HEK293 (cell line): ENCODE data around the gene JPH3.
A peak's percentile ranks its signal among the peaks of the same experiment; 100 is the strongest.

ENCODE experiments used
- CTCF ChIA-PET: fragments of 350-600 bp; formaldehyde crosslinking; extraction: SDS; loops from one replicate; lab custom pipeline; 2021; ENCODE audit warnings: antibody characterized with exemption; lab: Yijun Ruan, JAX
- POLR2A ChIA-PET: fragments of 300-600 bp; formaldehyde crosslinking; extraction: SDS; loops from one replicate; lab custom pipeline; 2020; ENCODE audit warnings: antibody characterized with exemption, inconsistent platforms; lab: Yijun Ruan, JAX
- H3K27ac ChIP-seq: fragments of 200-500 bp; sonication (Bioruptor generic); 2 replicates; pipeline ENCODE4 v1.5.1; 2014; ENCODE audit warnings: low read depth, low read length, control low read depth, inconsistent platforms; ENCODE audit errors: extremely low read depth
- H3K36me3 ChIP-seq, 2 experiments: fragments of 200-500 bp in 1 of 2; sonication (Bioruptor generic) in 1 of 2; 1 replicate in 1 of 2; 2 replicates in 1 of 2; pipeline ENCODE4 v1.5.1; 2014 to 2017; ENCODE audit warnings: inconsistent platforms in 2 of 2, low read length in 2 of 2; ENCODE audit not compliant: control insufficient read depth in 2 of 2, insufficient read depth in 1 of 2
- H3K4me1 ChIP-seq: fragments of 200-500 bp; sonication (Bioruptor generic); 2 replicates; pipeline ENCODE4 v1.5.1; 2014; ENCODE audit warnings: mild to moderate bottlenecking, low read length, inconsistent platforms; ENCODE audit not compliant: control insufficient read depth, insufficient read depth
- H3K4me3 ChIP-seq: 2 replicates; pipeline ENCODE4 v1.5.1; 2011; ENCODE audit warnings: low read depth, mild to moderate bottlenecking, control low read depth, low read length, moderate library complexity
- H3K9me3 ChIP-seq: fragments of 200-500 bp; sonication (Bioruptor generic); 2 replicates; pipeline ENCODE4 v1.5.1; 2014; ENCODE audit warnings: low read depth, low read length, inconsistent platforms; ENCODE audit not compliant: control insufficient read depth, insufficient read depth
- CTCF ChIP-seq: fragments of 450-650 bp; formaldehyde crosslinking; IDR thresholded peaks from 2 replicates; pipeline ENCODE4 v1.5.1; 2016; ENCODE audit warnings: missing biosample characterization, missing genetic modification characterization
- GLIS1 ChIP-seq: fragments of 450-650 bp; formaldehyde crosslinking; IDR thresholded peaks from 2 replicates; pipeline ENCODE4 v1.5.1; 2016; ENCODE audit warnings: missing biosample characterization, missing genetic modification characterization
- KLF1 ChIP-seq: fragments of 450-650 bp; formaldehyde crosslinking; IDR thresholded peaks from 2 replicates; pipeline ENCODE4 v1.5.1; 2016; ENCODE audit warnings: missing biosample characterization, missing genetic modification characterization
- KLF16 ChIP-seq: fragments of 450-650 bp; formaldehyde crosslinking; IDR thresholded peaks from 2 replicates; pipeline ENCODE4 v1.5.1; 2017; ENCODE audit warnings: missing biosample characterization, missing genetic modification characterization
- OSR2 ChIP-seq: fragments of 450-650 bp; formaldehyde crosslinking; IDR thresholded peaks from 2 replicates; pipeline ENCODE4 v1.5.1; 2016; ENCODE audit warnings: missing biosample characterization, missing genetic modification characterization
- PRDM2 ChIP-seq: fragments of 450-650 bp; formaldehyde crosslinking; IDR thresholded peaks from 2 replicates; pipeline ENCODE4 v1.5.1; 2016; ENCODE audit warnings: missing biosample characterization, missing genetic modification characterization, borderline replicate concordance
- SP7 ChIP-seq: fragments of 450-650 bp; formaldehyde crosslinking; IDR thresholded peaks from 2 replicates; pipeline ENCODE4 v1.5.1; 2016; ENCODE audit warnings: missing biosample characterization, missing genetic modification characterization
- ZBTB26 ChIP-seq: fragments of 450-650 bp; formaldehyde crosslinking; optimal IDR thresholded peaks from 2 replicates; pipeline ENCODE3; 2016; ENCODE audit warnings: missing biosample characterization, mild to moderate bottlenecking, missing genetic modification characterization
- ZNF324 ChIP-seq: fragments of 450-650 bp; formaldehyde crosslinking; IDR thresholded peaks from 2 replicates; pipeline ENCODE4 v1.5.1; 2016; ENCODE audit warnings: missing biosample characterization, missing genetic modification characterization
- ZNF341 ChIP-seq: fragments of 450-650 bp; formaldehyde crosslinking; IDR thresholded peaks from 2 replicates; pipeline ENCODE4; 2016; ENCODE audit warnings: low read depth, missing biosample characterization, missing genetic modification characterization
- ZNF426 ChIP-seq: fragments of 450-650 bp; formaldehyde crosslinking; IDR thresholded peaks from 2 replicates; pipeline ENCODE4 v1.5.1; 2017; ENCODE audit warnings: missing biosample characterization, missing genetic modification characterization, mild to moderate bottlenecking, inconsistent platforms, moderate library complexity
- ZNF548 ChIP-seq: fragments of 450-650 bp; formaldehyde crosslinking; IDR thresholded peaks from 2 replicates; pipeline ENCODE4 v1.5.1; 2016; ENCODE audit warnings: missing biosample characterization, missing genetic modification characterization
- ZNF558 ChIP-seq: fragments of 450-650 bp; formaldehyde crosslinking; IDR thresholded peaks from 2 replicates; pipeline ENCODE4 v1.5.1; 2016; ENCODE audit warnings: missing biosample characterization, missing genetic modification characterization
- ZNF660 ChIP-seq: fragments of 450-650 bp; IDR thresholded peaks from 2 replicates; pipeline ENCODE4 v1.5.1; 2018; ENCODE audit warnings: missing biosample characterization, mild to moderate bottlenecking, missing genetic modification characterization
- ZNF704 ChIP-seq: fragments of 450-650 bp; formaldehyde crosslinking; IDR thresholded peaks from 2 replicates; pipeline ENCODE4 v1.5.1; 2016; ENCODE audit warnings: missing biosample characterization, missing genetic modification characterization
- ZNF777 ChIP-seq: fragments of 450-650 bp; formaldehyde crosslinking; IDR thresholded peaks from 2 replicates; pipeline ENCODE4 v1.5.1; 2017; ENCODE audit warnings: missing biosample characterization, missing genetic modification characterization, borderline replicate concordance
- TF ChIP-seq, protein P1 (sequence below): fragments of 450-650 bp; formaldehyde crosslinking; IDR thresholded peaks from 2 replicates; pipeline ENCODE4 v1.5.1; 2016; ENCODE audit warnings: missing biosample characterization, missing genetic modification characterization
- TF ChIP-seq, protein P2 (sequence below): fragments of 450-650 bp; formaldehyde crosslinking; IDR thresholded peaks from 2 replicates; pipeline ENCODE4 v1.5.1; 2017; ENCODE audit warnings: missing biosample characterization, missing genetic modification characterization
- TF ChIP-seq, protein P3 (sequence below): fragments of 450-650 bp; formaldehyde crosslinking; IDR thresholded peaks from 2 replicates; pipeline ENCODE4 v1.5.1; 2016; ENCODE audit warnings: missing biosample characterization, missing genetic modification characterization

JPH3 gene

DNA sequence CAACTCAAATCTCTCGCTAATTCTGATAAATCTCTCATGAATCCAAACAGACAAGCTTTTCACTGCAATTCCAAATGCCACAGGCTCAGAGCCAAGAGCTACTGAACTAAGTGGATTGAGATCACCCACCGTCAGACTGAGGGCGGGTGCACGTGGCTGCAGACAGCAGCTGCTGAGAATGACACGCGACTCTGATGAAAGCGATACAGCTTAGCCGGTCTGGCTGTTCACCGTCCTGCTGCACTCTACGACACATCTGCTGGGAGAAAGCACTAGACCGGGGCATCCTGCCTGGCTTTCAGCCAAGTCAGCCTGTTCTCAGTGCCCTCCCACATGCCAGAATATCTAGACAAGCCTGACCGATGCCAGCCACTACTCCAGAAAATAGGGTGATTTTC lies 120.9 kb downstream of the JPH3 start:
- H3K4me1 ChIP-seq: peaks cover 4% of the 10 kb centered on the region
- ChIA-PET POLR2A (interaction anchor here (1.1 to 1.3 kb wide), 2 partner anchors 43 to 55 kb away, joined by 3 to 4 read pairs; partner anchors contain the start of gene KLHDC4), CTCF (interaction anchor here (1.0 kb wide), 1 partner anchor 21 kb away, joined by 5 read pairs; no protein-coding TSS in a partner anchor)
- no peak overlapping the region for H3K4me3 ChIP-seq
- peaks cover 0 to 47% of the 10 kb centered on the region in 2 experiments; a peak in 2 of 3 replicates for H3K36me3 ChIP-seq
- H3K9me3 ChIP-seq: no peaks in the 10 kb centered on the region
- H3K27ac ChIP-seq: no peak overlapping the region
- peak; percentile 27 for TF ChIP-seq ZBTB26 (tag by site-specific recombination)
- TF ChIP-seq, protein P1, sequence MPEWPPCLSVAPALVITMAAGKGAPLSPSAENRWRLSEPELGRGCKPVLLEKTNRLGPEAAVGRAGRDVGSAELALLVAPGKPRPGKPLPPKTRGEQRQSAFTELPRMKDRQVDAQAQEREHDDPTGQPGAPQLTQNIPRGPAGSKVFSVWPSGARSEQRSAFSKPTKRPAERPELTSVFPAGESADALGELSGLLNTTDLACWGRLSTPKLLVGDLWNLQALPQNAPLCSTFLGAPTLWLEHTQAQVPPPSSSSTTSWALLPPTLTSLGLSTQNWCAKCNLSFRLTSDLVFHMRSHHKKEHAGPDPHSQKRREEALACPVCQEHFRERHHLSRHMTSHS: peak; percentile 72
- TF ChIP-seq ZNF777 (tag by site-specific recombination): no peak
- no peak for TF ChIP-seq KLF16 (tag by site-specific recombination)
- TF ChIP-seq, protein P2, sequence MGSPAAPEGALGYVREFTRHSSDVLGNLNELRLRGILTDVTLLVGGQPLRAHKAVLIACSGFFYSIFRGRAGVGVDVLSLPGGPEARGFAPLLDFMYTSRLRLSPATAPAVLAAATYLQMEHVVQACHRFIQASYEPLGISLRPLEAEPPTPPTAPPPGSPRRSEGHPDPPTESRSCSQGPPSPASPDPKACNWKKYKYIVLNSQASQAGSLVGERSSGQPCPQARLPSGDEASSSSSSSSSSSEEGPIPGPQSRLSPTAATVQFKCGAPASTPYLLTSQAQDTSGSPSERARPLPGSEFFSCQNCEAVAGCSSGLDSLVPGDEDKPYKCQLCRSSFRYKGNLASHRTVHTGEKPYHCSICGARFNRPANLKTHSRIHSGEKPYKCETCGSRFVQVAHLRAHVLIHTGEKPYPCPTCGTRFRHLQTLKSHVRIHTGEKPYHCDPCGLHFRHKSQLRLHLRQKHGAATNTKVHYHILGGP (tag by site-specific recombination): no peak
- TF ChIP-seq ZNF426 (tag by site-specific recombination): no peak
- TF ChIP-seq, protein P3, sequence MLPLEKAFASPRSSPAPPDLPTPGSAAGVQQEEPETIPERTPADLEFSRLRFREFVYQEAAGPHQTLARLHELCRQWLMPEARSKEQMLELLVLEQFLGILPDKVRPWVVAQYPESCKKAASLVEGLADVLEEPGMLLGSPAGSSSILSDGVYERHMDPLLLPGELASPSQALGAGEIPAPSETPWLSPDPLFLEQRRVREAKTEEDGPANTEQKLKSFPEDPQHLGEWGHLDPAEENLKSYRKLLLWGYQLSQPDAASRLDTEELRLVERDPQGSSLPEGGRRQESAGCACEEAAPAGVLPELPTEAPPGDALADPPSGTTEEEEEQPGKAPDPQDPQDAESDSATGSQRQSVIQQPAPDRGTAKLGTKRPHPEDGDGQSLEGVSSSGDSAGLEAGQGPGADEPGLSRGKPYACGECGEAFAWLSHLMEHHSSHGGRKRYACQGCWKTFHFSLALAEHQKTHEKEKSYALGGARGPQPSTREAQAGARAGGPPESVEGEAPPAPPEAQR (tag by site-specific recombination): no peak
- TF ChIP-seq CTCF (tag by site-specific recombination): no peak
- TF ChIP-seq SP7: peak; percentile 74
- peak; percentile 91 for TF ChIP-seq ZNF660 (tag by site-specific recombination)
- TF ChIP-seq ZNF324 (tag by site-specific recombination): 0 out of 2 replicates have a peak, but pooled peaks have one; percentile 12
- TF ChIP-seq ZNF341 (tag by site-specific recombination): peak; percentile 52; the same call in 1 of the 2 replicates
- peak; percentile 97 for TF ChIP-seq KLF1
- peak; percentile 42; the same call in 1 of the 2 replicates for TF ChIP-seq GLIS1 (tag by site-specific recombination)
- TF ChIP-seq ZNF558 (tag by site-specific recombination): no peak
- no peak for TF ChIP-seq PRDM2 (tag by site-specific recombination)
- TF ChIP-seq ZNF704 (tag by site-specific recombination): no peak
- TF ChIP-seq ZNF548 (tag by site-specific recombination): no peak
- TF ChIP-seq OSR2 (tag by site-specific recombination): peak; percentile 79
